ENCODE data around the gene LRRC18. TPM values are rescaled to one million over a fixed set of nuclear protein-coding genes. Genes with fewer than 3 reads are reported as not detected.

Gene LRRC18
- total RNA-seq, 1 experiment from 2014 or later: not detected

DNA sequence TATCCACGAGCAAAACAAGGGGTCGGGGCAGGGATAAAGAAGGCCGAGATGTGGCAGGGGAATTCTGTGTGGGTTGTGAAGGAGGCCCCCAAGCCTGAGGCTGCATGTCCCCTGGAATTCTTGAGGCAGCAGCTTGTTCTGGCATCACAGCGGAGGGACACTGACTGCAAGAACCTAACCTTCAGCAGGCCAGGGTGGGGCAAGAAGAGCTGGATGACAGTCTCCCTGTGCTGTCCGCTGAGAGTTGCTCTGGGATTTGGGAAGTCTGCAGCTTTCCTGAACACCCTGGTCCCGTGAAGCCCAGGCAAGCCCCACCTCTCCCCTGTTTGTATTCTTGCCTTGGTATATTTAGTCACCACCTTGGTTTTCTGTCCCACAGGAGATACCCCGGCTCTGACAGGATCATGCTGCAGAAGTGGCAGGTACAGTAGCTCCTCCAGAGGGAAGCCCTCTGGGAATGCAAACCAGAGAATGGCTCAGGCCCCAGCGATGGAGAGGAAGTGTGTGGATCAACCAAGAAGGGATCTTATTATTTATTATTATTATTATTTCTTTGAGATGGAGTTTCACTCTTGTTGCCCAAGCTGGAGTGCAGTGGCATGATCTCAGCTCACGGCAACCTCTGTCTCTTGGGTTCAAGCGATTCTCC lies 1.9 kb upstream of the LRRC18 start:
- H3K27me3 ChIP-seq (ENCODE audit: insufficient read depth, low read length): 0 out of 2 replicates have a peak, but pooled peaks cover 6% of the 10 kb centered on the region

More for the DNA sequence above, 1.9 kb upstream of the LRRC18 start:
- ChIA-PET RAD21 (ENCODE audit: low non-redundant PET in 1 of 2, low total read pairs in 2 of 2, uncharacterized antibody in 2 of 2, unreplicated experiment in 2 of 2) (no interaction called here), POLR2A (no interaction called here), CTCF (no interaction called here)
- Histone ChIP-seq H3K9me2 (ENCODE audit: insufficient read depth) (no peaks in the 10 kb centered on the region), H3K9me3 (ENCODE audit: control insufficient read depth in 1 of 2, insufficient read depth in 1 of 2, low read depth in 1 of 2, low read length in 2 of 2) (no peaks in the 10 kb centered on the region), H3K79me2 (ENCODE audit: insufficient read depth, low read length) (no peaks in the 10 kb centered on the region), H3K4me1 (ENCODE audit: control insufficient read depth in 1 of 2, insufficient read depth in 2 of 2, low read length in 2 of 2) (no peaks in the 10 kb centered on the region), H3K4me3 (replicated peaks in 1 of 2; ENCODE audit: low read depth in 1 of 2, low read length in 2 of 2) (no peak overlapping the region), H3K4me2 (ENCODE audit: low read length) (no peak overlapping the region), H3K9ac (ENCODE audit: low read length) (no peak overlapping the region), H2AFZ (ENCODE audit: low read depth, low read length, poor library complexity, severe bottlenecking) (no peak overlapping the region), H4K20me1 (ENCODE audit: insufficient read depth) (no peaks in the 10 kb centered on the region), H3K36me3 (ENCODE audit: control insufficient read depth in 1 of 2, insufficient read depth in 2 of 2, low read length in 2 of 2) (no peaks in the 10 kb centered on the region), H3K27ac (ENCODE audit: low read depth, low read length) (no peak overlapping the region)
- TF ChIP-seq MAX (IDR thresholded peaks at IDR 0.05) (no peak), ZNF274 (IDR thresholded peaks at IDR 0.05; ENCODE audit: low read depth, low read length) (no peak), ELF1 (IDR thresholded peaks at IDR 0.05; ENCODE audit: borderline replicate concordance, low read depth) (no peak), CEBPB (IDR thresholded peaks at IDR 0.05; ENCODE audit: low read depth) (no peak), ZFX (IDR thresholded peaks at IDR 0.05) (no peak), EZH2phosphoT487 (IDR thresholded peaks at IDR 0.05; ENCODE audit: borderline replicate concordance) (no peak), FOSL1 (IDR thresholded peaks at IDR 0.05; ENCODE audit: low read depth) (no peak), TCF7L2 (IDR thresholded peaks at IDR 0.05; ENCODE audit: borderline replicate concordance, extremely low read depth, insufficient read depth, insufficient read length) (no peak), SP1 (IDR thresholded peaks at IDR 0.05; ENCODE audit: low read depth) (no peak), EGR1 (IDR thresholded peaks at IDR 0.05; ENCODE audit: low read depth) (no peak), CBX3 (IDR thresholded peaks at IDR 0.05; ENCODE audit: low read depth) (no peak), SIN3A (IDR thresholded peaks at IDR 0.05; ENCODE audit: low read depth) (no peak), POLR2AphosphoS5 (IDR thresholded peaks at IDR 0.05; ENCODE audit: low read depth, low read length) (no peak), RAD21 (IDR thresholded peaks at IDR 0.05; ENCODE audit: low read depth) (no peak), SRF (IDR thresholded peaks at IDR 0.05; ENCODE audit: low read depth) (no peak), CTCF (IDR thresholded peaks at IDR 0.05 in 2 of 3, conservative IDR thresholded peaks at IDR 0.05 in 1 of 3; ENCODE audit: borderline replicate concordance in 1 of 3, insufficient read depth in 1 of 3, low read depth in 2 of 3, low read length in 2 of 3) (no peak)
- TF ChIP-seq, protein P1, sequence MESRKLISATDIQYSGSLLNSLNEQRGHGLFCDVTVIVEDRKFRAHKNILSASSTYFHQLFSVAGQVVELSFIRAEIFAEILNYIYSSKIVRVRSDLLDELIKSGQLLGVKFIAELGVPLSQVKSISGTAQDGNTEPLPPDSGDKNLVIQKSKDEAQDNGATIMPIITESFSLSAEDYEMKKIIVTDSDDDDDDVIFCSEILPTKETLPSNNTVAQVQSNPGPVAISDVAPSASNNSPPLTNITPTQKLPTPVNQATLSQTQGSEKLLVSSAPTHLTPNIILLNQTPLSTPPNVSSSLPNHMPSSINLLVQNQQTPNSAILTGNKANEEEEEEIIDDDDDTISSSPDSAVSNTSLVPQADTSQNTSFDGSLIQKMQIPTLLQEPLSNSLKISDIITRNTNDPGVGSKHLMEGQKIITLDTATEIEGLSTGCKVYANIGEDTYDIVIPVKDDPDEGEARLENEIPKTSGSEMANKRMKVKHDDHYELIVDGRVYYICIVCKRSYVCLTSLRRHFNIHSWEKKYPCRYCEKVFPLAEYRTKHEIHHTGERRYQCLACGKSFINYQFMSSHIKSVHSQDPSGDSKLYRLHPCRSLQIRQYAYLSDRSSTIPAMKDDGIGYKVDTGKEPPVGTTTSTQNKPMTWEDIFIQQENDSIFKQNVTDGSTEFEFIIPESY (IDR thresholded peaks at IDR 0.05; ENCODE audit: extremely low read depth, insufficient replicate concordance, low read length): no peak
- no peak for DNase-seq (ENCODE audit: low read depth, low spot score)
- no TSS peak for BruUV-seq (replicated peaks)
- intact Hi-C loops (cut with micrococcal nuclease): no loop called here
- ATAC-seq: no peak

Data from HCT116 (cell line).